GM19238 (cell line): ENCODE data around the gene KCNK10.

ENCODE experiments used
- DNase-seq: peaks from one replicate; pipeline ENCODE4 v3.0.0; 2011; ENCODE audit warnings: low spot score; ENCODE audit not compliant: insufficient read length

The KCNK10 gene

DNA sequence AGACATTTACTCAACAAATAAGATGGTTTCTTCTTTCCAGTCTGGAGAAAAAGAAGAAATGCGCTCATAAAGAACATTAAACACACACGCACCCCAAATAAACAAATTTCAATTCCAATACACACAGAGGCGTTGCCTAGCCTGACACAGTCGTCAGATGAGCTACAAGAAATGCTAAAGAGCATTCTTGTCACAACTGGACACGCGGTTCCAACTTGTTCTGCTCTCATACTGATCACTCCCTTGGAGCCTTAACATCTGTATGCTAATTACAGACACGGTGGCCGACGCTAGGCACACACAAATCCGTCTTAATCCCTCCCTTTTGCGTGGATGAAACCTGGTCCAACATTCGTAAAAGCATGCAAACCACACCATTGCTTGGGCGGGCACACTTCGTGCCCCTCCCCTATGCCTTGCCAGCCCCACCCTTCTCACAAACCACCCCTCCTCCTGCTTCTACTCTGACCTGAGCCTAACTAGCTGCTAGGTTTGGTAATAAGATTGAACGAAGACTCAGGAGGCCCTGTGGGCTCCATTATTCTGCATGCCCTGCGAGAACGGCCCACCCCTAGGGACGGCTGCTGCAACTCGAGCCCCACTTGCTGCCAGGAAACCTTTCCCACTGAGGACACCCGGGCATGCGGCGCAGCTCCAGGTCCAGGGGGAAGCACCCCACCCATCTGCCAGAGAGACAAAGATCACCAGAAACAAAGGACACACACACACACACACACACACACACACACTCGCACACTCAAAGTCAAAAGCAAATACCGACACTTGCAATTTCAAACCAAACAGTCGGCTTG, 1.2 kb downstream of the KCNK10 start:
- no peak for DNase-seq

- DNase-seq, result no peak
Measured at GRCh38 chr14:88318406-88318805, 4.7 kb downstream of the KCNK10 start.

DNA sequence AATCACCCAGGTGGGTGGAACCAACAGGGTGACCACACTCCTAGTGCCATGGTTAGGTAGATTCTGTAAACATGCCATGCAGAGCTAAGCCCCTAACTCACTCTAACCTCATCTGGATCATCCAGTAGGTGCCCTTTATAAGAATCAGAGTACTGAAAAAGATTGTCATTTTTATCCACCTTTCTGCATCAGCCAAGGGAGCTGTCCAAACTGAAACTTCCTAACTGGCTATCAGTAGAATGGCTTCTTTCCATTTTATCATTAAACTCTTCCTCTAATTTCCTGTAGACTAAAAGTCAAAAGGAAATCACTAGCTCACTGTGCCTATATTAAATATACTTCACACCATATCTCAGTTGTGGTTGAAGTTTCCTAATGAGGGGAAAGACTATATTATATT, 6.5 kb downstream of the KCNK10 start:
- no peak for DNase-seq

DNA sequence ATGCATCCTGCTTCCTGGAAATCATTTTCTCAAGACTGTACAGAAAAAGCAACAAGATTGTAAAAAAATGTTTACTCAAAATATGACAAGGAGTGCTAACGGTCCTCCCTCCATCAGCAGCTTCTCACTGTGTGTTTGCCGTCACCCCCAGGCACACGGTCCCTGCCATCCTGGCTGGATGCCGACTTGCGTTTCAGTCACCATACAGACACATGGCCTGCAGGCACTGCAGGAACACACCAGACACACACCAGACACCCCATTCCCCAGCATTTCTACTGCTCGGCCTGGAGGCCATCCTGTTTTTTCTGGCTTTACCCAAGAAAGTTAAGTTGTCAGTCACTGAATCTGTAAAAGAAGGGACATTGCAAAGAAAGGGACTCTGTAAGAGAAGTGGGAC, 10.8 kb downstream of the KCNK10 start:
- no peak for DNase-seq

DNA sequence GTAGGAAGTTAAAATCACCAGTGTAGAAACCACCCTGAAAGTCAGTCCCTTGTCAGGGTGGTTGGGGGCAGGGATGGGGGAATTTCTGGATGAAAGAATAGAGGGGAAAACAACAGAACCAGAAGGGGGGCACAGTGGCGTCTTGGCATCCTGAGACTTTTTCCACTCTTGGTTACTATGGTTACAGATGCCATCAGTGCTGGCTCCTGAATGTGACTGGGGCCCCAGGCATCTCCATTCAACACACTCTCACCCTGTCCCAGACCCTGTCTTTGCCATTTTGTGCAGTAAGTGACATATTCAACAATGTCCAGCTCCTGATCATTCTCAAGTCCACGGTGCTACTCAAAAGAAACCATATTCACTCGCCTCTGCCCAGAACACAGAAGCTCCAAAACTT, 11.3 kb downstream of the KCNK10 start:
- no peak for DNase-seq

DNA sequence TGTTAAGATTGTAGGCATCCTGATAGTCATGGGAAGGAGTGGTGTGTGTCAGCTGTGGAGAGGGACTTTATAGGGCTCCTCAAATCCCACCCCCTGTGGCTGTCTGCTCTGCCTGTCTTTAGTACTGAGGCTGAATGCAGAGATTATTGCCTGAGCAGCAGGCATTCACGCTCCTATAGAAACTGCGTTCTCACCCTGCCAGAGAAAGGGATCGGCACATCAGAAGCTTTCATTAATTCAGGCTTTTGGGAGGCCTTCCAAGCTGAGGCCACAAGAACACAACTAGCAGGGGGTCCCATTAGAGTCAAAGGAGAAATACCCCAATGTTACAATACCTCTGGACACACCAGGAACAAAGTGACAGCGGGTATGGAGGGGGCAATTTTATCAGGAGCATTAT, 12.6 kb downstream of the KCNK10 start:
- DNase-seq, result no peak

GRCh38 chr14:88310021-88310420, 13.0 kb downstream of the KCNK10 start:
- DNase-seq, result no peak

- no peak for DNase-seq
Measured at GRCh38 chr14:88305528-88306322, 17.3 kb downstream of the KCNK10 start.

GRCh38 chr14:88303041-88303440, 20.0 kb downstream of the KCNK10 start:
- no peak for DNase-seq

DNA sequence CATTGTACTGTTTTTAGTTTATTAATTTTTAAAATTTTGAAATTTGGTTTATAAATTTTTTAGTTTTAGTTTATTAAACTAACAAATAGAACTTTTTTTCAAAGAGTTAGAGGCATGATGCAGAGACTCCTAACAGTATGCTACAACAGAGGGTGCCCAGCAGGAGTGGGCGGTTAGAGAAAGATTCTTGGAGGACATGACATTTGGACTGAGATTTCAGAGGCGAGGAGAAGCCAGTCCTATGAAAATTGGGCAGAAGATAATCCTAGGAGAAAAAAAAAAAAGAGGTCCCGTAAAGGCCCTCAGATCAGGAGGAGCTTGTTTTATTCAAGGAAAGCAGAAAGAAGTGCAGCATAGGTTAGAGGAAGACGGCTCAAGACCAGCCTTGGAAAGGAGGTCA, 21.7 kb downstream of the KCNK10 start:
- DNase-seq, result no peak

DNA sequence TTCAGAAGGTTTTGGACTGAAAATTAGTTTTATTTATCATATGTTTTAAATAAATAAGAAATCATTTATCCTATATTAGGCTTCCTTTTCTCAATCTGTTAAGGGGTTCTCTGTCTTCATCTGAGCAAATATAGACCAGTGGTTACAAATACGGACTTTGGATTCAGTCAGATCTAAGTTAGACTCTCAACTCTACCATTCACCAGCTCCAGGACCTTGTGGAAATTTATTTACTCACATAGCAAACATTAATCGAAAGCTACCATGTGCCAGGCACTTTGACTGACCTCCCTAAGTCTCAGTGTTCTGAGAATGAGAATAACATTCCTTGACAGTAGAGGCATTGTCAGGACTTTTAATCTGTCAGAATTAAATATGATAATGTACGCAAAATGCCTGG, 22.3 kb downstream of the KCNK10 start:
- no peak for DNase-seq

GRCh38 chr14:88299865-88300530, 23.1 kb downstream of the KCNK10 start:
- no peak for DNase-seq

- no peak for DNase-seq
Measured at GRCh38 chr14:88297306-88297705, 25.8 kb downstream of the KCNK10 start.

DNA sequence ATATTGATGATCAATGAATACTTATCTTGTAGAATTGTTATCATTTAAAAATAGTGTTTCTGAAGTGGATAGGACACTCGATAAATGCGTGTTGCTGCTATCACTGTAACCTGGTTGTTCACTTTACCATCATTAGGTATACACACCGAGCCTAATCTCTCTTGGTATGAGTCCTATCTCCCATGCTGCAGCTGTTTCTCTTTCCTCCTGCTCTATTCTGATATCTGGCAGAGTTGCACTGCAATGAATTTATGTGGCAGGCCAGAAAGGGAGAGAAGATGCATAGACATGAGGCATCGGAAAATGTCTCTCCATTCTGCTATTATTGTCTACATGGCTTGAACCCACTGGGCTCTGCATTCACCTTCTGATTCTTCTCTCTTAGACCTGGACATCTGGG, 26.7 kb downstream of the KCNK10 start:
- no peak for DNase-seq

- DNase-seq, result no peak
Measured at GRCh38 chr14:88289996-88290395, 33.1 kb downstream of the KCNK10 start.

GRCh38 chr14:88289234-88289633, 33.8 kb downstream of the KCNK10 start:
- DNase-seq, result no peak

GRCh38 chr14:88286309-88286708, 36.8 kb downstream of the KCNK10 start:
- DNase-seq, result no peak

GRCh38 chr14:88281447-88281846, 41.6 kb downstream of the KCNK10 start:
- no peak for DNase-seq

GRCh38 chr14:88276923-88277596, 46.0 kb downstream of the KCNK10 start:
- no peak for DNase-seq

DNA sequence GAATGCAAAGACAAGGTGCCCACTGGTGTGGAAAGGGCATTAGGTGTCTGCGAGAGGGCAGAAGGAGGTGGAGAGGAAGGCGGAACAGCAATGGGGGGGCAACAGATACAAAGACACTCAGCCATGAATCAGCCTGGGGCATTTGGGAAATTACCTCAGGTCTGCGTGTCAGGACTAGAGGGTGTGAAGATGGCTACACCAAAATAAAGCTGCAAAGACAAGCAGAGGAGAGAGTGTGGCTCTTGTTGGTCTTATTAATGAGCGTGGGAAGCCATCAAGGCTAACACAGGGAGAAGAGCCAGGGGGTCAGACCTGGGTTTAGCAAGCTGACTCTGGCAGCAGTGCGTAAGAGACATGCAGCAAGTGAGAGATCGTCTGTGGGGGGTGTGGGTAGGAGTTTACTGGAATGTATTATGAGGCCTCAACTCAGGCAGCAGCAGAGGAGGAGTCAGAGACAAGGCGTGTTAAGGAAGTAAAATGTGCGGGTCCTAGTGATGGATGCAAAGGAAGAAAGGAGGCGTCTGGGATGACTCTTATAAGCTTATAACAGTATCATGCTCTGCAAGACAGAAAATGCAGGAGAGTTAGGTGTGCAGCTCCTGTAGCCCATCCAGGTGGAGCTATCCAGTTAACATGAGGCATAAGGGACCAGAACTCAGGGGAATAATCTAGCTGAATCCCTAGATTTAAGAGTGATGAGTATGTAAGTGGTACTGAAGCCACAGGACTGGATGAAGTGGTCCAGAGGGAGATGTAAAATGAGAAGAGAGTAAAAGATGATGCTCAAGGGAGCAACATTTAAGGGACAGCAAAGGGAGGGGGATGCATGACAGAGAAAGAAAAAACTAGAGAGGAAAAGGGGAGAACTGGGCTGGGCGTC, 50.4 kb downstream of the KCNK10 start:
- DNase-seq, result no peak

- no peak for DNase-seq
Measured at GRCh38 chr14:88271205-88271604, 51.9 kb downstream of the KCNK10 start.
